GM21528 (cell line): Measurements from ENCODE around the gene WSB1.

Experiments used
- ATAC-seq: cut with Tn5 transposase; IDR thresholded peaks from one replicate; pipeline ENCODE4 v1.9.1; 2021; ENCODE audit warnings: mild to moderate bottlenecking, moderate library complexity; ENCODE audit not compliant: unreplicated experiment, low FRiP score

The WSB1 gene

DNA sequence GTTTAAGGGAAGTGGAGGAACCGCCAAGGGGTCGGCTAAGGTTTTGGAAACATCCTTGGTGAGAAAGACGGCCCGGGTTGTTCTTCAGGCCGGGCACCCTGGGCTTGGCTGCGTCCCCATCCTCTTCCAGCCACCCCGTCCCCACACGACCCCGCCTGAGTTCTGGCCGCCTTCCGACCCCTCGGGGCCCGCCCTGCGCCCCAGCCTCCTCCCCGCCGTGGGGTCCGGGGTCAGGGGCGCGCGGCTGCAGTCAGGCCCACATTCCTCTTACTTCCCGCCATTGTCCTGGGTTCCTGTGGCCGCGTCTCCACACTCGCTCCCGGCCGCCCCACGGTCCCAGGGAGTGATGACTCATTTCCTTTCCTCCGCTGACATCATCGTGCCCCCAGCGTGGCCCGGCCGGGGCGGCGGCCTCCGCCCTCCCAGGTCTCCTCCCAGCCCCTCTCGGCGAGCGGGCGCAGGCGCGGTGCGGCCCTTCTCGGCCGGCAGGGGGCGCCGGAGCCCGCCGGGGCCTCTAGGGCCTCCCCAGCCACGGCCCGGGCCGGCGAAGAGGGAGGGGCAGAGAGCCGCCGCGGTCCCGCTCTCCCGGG lies 59.6 kb downstream of the WSB1 start:
- peak; percentile 71 for ATAC-seq

DNA sequence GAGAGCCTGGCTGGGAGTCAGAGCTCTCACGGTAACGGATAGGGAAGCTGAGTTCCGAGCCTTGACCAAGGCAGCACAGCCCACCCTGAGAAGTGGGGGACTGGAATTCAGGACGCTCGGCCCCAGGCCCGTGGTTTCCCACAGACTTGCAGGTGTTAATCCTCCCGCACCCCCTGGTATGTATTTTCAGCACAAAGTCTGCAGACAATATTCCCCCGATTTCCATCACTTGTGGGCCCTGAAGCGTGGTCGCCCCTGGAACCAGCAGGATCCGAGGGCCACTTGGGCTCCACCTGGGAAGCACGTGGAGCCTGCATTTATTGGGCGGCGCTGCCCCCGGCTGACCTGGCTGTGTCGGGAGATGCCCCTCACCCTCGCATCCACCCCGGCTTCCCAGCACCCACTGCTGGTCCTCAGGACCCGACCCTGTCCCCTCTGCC lies 60.2 kb downstream of the WSB1 start:
- ATAC-seq: no peak

DNA sequence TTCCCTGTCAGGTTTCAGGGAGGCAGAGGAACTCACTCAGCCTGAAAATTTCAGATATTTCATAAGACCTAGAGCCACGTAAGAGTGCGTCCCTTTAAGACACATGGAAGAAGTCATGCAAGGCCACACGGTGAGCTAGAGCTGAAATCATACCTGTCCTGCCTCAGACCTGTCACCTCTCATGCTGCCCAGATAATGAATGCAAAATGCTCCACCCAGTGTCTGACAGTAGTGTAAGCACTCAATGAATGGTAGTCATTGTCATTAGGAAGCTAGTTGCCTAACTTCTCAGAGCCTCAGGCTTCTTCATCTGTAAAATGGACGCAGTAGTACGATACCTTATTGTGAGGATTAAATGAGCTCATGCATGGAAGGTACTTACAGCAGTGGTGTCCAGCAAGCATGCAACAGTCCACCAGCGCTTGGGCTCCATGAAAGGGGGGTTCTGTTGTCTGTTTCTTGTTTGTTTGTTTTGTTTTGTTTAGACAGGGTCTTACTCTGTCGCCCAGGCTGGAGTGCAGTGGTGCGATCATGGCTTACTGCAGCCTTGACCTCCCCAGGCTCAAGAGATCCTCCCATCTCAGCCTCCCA lies 60.7 kb downstream of the WSB1 start:
- no peak for ATAC-seq

DNA sequence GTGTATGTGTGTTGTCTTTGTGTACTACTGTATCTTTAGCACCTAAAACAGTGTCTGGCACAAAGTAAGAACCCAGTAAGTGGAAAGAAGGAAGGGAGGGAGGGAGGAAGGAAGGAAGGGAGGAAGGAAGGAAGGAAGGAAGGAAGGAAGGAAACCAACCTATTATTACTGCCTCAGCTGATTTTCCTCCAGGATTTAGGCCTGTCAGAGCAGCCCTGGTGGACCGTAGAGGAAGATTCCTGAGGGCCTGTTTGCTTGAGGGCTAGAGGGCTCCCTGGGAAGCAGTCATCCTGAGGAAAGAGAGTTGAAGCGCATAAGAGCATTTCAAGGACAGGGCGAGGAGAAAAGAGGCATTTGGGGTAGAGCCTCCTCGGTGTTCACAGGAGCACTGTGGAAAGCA lies 61.5 kb downstream of the WSB1 start:
- ATAC-seq: no peak

DNA sequence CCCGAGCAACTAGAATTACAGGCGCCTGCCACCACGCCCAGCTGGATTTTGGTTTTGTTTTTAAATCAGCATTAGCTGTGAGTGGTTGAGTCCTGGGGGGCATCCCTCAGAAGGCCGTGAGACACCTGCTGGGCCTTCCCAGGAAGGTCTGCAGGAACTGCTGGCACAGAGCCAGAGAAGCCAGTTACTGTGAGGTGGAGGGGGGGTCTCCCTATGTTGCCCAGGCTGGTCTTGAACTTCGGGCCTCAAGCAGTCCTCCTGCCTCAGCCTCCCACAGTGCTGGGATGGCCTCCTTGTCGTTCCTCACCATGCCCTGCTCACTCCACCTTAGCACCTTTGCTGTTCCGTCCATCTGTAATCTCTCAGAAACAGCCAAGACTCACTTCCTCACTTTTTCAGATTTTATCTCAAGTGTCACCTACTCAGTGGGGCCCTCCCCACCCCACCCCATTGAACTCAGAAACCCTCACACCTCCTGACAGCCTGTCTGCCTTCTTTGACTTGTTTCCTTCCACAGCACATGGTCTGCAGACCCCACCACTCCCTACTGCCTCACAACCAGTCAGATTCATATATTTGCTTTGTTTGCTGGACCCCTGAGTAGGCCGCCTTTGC lies 62.3 kb downstream of the WSB1 start:
- no peak for ATAC-seq

DNA sequence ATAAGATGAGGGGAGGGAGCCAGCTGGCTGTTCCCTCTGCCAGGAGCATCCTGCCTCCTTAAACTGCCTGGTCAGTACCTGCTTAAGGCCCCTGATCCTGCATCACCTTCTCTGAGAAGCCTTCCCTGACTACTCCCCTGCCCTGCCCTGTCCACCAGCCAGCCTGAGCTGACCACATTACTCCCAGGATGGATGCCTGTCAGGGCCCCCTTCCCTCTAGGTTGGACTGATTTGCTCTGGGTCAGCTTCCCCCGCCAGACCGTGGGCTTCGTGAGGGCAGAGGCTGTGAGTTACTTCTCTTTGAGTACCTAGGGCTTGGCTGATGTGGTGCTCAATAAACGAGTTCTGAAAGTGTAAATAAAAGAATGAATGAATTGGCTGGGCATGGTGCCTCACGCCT lies 63.3 kb downstream of the WSB1 start:
- no peak for ATAC-seq

DNA sequence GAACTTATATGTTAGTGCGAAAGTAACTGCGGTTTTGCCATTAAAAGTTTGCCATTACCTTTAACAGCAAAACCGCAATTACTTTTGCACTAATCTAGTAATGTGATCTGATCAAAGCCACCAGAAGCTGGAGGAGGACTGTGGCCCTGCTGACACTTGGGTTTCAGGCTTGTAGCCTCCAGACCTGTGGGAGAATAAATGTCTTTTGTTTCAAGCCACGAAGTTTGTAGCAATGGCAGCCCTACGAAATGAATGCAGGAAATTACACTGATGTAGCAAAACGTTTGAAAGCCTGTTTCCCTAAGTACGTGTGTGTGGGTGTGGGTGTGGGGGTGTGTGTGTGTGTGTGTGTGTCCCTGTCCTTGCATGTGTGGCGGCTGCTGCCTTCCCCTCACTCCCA lies 66.6 kb downstream of the WSB1 start:
- no peak for ATAC-seq

DNA sequence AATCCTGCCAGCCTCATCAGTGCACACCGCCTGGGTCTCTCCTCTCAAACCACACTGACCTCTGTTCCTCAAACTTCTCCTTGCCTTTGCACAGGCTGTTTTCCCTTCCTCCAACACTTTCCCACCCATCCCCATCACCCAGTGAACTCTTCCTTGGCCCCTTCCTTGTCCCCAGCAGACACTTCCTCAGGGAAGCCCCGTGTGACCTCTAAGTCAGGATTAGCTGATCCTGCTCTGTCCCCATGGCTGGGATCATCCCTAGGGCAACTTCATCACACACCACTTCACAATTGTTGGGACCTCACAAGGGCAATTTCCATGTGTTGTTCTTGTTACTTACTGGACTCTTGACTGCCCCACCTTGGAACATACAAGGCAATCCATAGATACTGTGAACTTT lies 67.8 kb downstream of the WSB1 start:
- no peak for ATAC-seq

DNA sequence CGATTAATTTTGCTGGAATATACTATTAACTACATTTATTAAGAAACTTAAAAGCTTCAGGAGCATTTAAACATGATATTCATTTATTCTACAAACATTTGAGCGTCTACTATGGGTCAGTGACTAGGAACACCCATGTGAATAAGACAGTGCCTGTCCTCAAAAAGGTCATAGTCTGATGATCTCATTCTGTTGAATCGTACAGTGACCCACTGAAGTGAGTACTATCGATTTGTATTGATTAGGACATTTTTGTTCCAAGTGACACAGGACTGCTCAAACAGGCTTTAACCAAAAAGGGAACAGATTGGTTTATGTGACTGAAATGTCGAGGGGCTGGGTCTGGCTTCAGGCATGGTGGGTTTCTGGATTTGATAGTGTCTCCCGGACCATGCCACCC lies 68.6 kb downstream of the WSB1 start:
- ATAC-seq: no peak

DNA sequence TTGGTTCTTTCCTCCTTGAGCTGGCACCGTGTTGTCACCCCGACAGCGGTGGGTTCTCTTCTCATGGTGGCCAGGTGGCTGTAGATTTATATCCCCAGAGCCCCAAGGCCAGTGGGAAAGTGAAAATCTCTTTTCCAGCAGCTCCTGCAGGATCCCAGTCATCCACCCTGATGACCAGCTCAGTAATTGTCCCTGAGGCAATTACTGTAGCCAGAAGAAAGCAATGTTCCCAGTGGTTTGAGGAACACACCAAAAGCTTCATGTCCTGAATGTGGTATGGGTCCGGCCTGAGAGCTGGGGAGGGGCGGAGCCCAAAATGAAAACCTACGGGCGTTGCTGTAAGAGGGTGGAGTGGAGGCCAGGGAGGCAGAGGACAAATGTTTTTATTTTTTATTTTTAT lies 69.0 kb downstream of the WSB1 start:
- ATAC-seq: no peak

DNA sequence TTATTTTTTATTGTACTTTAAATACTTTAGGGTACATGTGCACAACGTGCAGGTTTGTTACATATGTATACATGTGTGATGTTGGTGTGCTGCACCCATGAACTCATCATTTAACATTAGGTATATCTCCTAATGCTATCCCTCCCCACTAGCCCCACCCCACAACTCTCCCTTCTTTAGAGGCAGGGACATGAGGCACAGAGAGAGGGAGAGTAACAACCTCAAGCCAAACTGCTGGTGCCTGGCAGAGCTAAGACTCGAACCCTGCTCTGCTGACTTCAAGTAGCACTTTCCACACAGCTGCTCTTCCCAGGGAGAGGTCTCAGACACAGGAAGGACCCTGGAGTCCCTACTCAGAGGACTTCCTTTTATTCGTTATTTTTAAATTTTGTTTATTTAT lies 69.4 kb downstream of the WSB1 start:
- no peak for ATAC-seq
